ENCODE measurements around the gene THG1L. TPM values are rescaled to one million over a fixed set of nuclear protein-coding genes. Genes with fewer than 3 reads are reported as not detected.
"Not testable (repeated sequence)": the region's sequence is repeated elsewhere in the genome, so short reads cannot be mapped to it uniquely, and the experiment has no call there.

The THG1L gene
- polyA plus RNA-seq, 1 of the 3 experiments (the other 2 are of a cell fraction), result 37.0 TPM

DNA sequence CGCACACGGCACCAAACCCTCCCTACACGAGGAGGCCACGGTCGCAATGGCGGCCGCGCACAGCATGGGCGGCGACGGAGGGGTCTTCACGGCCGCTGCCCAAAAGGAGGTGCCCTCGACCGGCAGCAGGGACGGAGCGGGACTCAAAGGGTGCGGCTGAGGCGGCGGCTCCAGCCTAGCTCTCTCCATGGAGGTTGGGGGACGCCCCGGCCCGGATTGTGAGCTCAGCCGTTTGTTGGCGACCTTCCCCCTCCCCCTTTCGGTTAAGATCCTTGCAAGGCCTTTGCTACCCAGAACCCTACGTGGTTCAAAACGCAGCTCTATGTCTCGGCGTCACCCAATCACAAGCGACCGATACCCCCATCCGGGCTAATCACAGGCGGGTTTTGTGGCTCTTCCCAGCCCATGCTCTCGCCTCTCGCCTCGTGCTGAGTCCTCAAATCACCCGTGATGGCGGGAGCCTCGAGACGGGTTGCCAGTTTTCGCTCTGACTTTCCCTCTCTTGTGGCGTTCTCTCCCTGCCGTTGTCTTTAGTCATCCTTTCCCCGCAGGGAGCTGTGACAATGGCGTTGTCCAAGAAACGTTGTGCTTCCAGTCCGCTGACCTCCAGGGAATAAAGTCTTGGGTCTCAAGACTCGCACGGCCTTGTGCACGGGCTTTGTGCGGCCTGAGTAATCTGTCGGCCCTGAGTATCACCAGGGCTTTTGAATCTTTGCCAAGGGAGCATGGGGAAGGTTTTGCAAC, 40.4 kb upstream of the THG1L start:
- no peak for DNase-seq
- Histone ChIP-seq H3K36me3 (replicated peaks in 1 of 2; ENCODE audit: control insufficient read depth in 1 of 2, insufficient read depth in 2 of 2, low read length in 1 of 2) (no peaks in the 10 kb centered on the region), H3K4me2 (no peak overlapping the region), H2AFZ (ENCODE audit: low read depth) (no peak overlapping the region), H3K9ac (no peak overlapping the region), H4K20me1 (ENCODE audit: insufficient read depth) (no peaks in the 10 kb centered on the region), H3K27me3 (ENCODE audit: insufficient read depth) (no peaks in the 10 kb centered on the region), H3K4me1 (ENCODE audit: control insufficient read depth in 1 of 2, insufficient read depth in 2 of 2, low read depth in 1 of 2, low read length in 1 of 2) (no peaks in the 10 kb centered on the region), H3F3A (replicated peaks; ENCODE audit: insufficient read depth) (no peaks in the 10 kb centered on the region), H3K27ac (ENCODE audit: low read depth in 2 of 2, low read length in 1 of 2) (no peak overlapping the region), H3K4me3 (ENCODE audit: low read depth in 2 of 2, low read length in 1 of 2) (no peak overlapping the region), H3K9me3 (no peaks in the 10 kb centered on the region), H3K9me2 (no peaks in the 10 kb centered on the region), H3K79me2 (ENCODE audit: insufficient read depth) (no peaks in the 10 kb centered on the region)
- 94% methylated on average over 33 of the region's 53 CpGs for WGBS (ENCODE audit: low lambda C conversion rate)
- ChIA-PET POLR2A (no interaction called here), CTCF (interaction anchor here (1.4 kb wide), 1 partner anchor 28 kb away, joined by 3 read pairs; no protein-coding TSS in a partner anchor)
- TF ChIP-seq POLR2AphosphoS5 (IDR thresholded peaks at IDR 0.05; ENCODE audit: low read depth, low read length), result no peak
- no peak for TF ChIP-seq TEAD4 (IDR thresholded peaks at IDR 0.05; ENCODE audit: borderline replicate concordance, insufficient read depth)
- no peak for TF ChIP-seq RFX5 (IDR thresholded peaks at IDR 0.05; ENCODE audit: low read length)
- TF ChIP-seq USF1 (IDR thresholded peaks at IDR 0.05; ENCODE audit: borderline replicate concordance, low read depth), result no peak
- no peak for TF ChIP-seq MXI1 (IDR thresholded peaks at IDR 0.05; ENCODE audit: low read depth, low read length)
- TF ChIP-seq RAD21 (IDR thresholded peaks at IDR 0.05; ENCODE audit: low read length), result no peak
- TF ChIP-seq TAF1 (IDR thresholded peaks at IDR 0.05; ENCODE audit: borderline replicate concordance, low read depth, low read length), result no peak
- TF ChIP-seq REST (IDR thresholded peaks at IDR 0.05; ENCODE audit: low read depth, low read length), result no peak
- TF ChIP-seq FOSL2 (IDR thresholded peaks at IDR 0.05; ENCODE audit: borderline replicate concordance, low read depth), result no peak
- TF ChIP-seq EZH2phosphoT487 (IDR thresholded peaks at IDR 0.05; ENCODE audit: borderline replicate concordance, low read depth), result no peak
- no peak for TF ChIP-seq CHD2 (IDR thresholded peaks at IDR 0.05; ENCODE audit: low read length, partially characterized antibody)
- TF ChIP-seq GATA2 (CRISPR knock-in tag; IDR thresholded peaks at IDR 0.05), result no peak
- no peak for TF ChIP-seq PBX3 (IDR thresholded peaks at IDR 0.05)
- no peak for TF ChIP-seq SMC3 (IDR thresholded peaks at IDR 0.05; ENCODE audit: low read depth, low read length)
- no peak for TF ChIP-seq SIN3A (IDR thresholded peaks at IDR 0.05; ENCODE audit: borderline replicate concordance, low read depth, low read length)

GRCh38 chr5:157693816-157694215, 37.4 kb upstream of the THG1L start:
- H3K4me3 ChIP-seq (ENCODE audit: low read depth in 2 of 2, low read length in 1 of 2); H3K9ac ChIP-seq; H3F3A ChIP-seq (replicated peaks; ENCODE audit: insufficient read depth); H3K4me2 ChIP-seq; H3K79me2 ChIP-seq (ENCODE audit: insufficient read depth); H3K9me2 ChIP-seq; POLR2A ChIA-PET; CTCF ChIA-PET; H3K36me3 ChIP-seq (replicated peaks in 1 of 2; ENCODE audit: control insufficient read depth in 1 of 2, insufficient read depth in 2 of 2, low read length in 1 of 2); H2AFZ ChIP-seq (ENCODE audit: low read depth); H4K20me1 ChIP-seq (ENCODE audit: insufficient read depth); H3K27me3 ChIP-seq (ENCODE audit: insufficient read depth); DNase-seq; H3K4me1 ChIP-seq (ENCODE audit: control insufficient read depth in 1 of 2, insufficient read depth in 2 of 2, low read depth in 1 of 2, low read length in 1 of 2); H3K27ac ChIP-seq (ENCODE audit: low read depth in 2 of 2, low read length in 1 of 2): not testable (repeated sequence)
- H3K9me3 ChIP-seq, result peaks cover 11% of the 10 kb centered on the region; the same call in 1 of the 2 replicates
- WGBS (ENCODE audit: low lambda C conversion rate), result 84% methylated on average over 6 of the region's 25 CpGs

GRCh38 chr5:157696154-157696553, 35.1 kb upstream of the THG1L start:
- CTCF ChIA-PET; H3K79me2 ChIP-seq (ENCODE audit: insufficient read depth); H3F3A ChIP-seq (replicated peaks; ENCODE audit: insufficient read depth); H3K27me3 ChIP-seq (ENCODE audit: insufficient read depth); H2AFZ ChIP-seq (ENCODE audit: low read depth); H3K9me2 ChIP-seq; H3K4me1 ChIP-seq (ENCODE audit: control insufficient read depth in 1 of 2, insufficient read depth in 2 of 2, low read depth in 1 of 2, low read length in 1 of 2); H3K9ac ChIP-seq; H3K4me3 ChIP-seq (ENCODE audit: low read depth in 2 of 2, low read length in 1 of 2); H3K4me2 ChIP-seq; DNase-seq; H4K20me1 ChIP-seq (ENCODE audit: insufficient read depth); POLR2A ChIA-PET; H3K27ac ChIP-seq (ENCODE audit: low read depth in 2 of 2, low read length in 1 of 2); H3K36me3 ChIP-seq (replicated peaks in 1 of 2; ENCODE audit: control insufficient read depth in 1 of 2, insufficient read depth in 2 of 2, low read length in 1 of 2): not testable (repeated sequence)
- WGBS (ENCODE audit: low lambda C conversion rate), result 75% methylated on average over 3 of the region's 3 CpGs
- peaks cover 17% of the 10 kb centered on the region; the same call in 1 of the 2 replicates for H3K9me3 ChIP-seq

Data from SK-N-SH (cell line).